ENCODE measurements around the gene ASPDH.

- TF ChIP-seq EZH2 (IDR thresholded peaks at IDR 0.05; ENCODE audit: low read length): no peak
- no peak for TF ChIP-seq CTCF (optimal IDR thresholded peaks at IDR 0.05 in 1 of 3, IDR thresholded peaks at IDR 0.05 in 1 of 3, conservative IDR thresholded peaks at IDR 0.05 in 1 of 3; ENCODE audit: extremely low read depth in 1 of 3, insufficient read depth in 2 of 3, low read length in 3 of 3)
Measured at GRCh38 chr19:50481351-50482149, 32.2 kb downstream of the ASPDH start.

Data from keratinocyte (primary cell).